ENCODE measurements around the gene KRT86.
"Not testable (repeated sequence)": the region's sequence is repeated elsewhere in the genome, so short reads cannot be mapped to it uniquely, and the experiment has no call there.

Gene KRT86

GRCh38 chr12:52280319-52280795, 5.9 kb downstream of the KRT86 start:
- DNase-seq (ENCODE audit: low read depth) = no peak
- no peak overlapping the region for H3K4me3 ChIP-seq (ENCODE audit: low read depth, low read length)
- TF ChIP-seq, protein P1, sequence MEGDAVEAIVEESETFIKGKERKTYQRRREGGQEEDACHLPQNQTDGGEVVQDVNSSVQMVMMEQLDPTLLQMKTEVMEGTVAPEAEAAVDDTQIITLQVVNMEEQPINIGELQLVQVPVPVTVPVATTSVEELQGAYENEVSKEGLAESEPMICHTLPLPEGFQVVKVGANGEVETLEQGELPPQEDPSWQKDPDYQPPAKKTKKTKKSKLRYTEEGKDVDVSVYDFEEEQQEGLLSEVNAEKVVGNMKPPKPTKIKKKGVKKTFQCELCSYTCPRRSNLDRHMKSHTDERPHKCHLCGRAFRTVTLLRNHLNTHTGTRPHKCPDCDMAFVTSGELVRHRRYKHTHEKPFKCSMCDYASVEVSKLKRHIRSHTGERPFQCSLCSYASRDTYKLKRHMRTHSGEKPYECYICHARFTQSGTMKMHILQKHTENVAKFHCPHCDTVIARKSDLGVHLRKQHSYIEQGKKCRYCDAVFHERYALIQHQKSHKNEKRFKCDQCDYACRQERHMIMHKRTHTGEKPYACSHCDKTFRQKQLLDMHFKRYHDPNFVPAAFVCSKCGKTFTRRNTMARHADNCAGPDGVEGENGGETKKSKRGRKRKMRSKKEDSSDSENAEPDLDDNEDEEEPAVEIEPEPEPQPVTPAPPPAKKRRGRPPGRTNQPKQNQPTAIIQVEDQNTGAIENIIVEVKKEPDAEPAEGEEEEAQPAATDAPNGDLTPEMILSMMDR (IDR thresholded peaks at IDR 0.05; ENCODE audit: insufficient read depth, low read depth, low read length, missing control alignments) = no peak

DNA sequence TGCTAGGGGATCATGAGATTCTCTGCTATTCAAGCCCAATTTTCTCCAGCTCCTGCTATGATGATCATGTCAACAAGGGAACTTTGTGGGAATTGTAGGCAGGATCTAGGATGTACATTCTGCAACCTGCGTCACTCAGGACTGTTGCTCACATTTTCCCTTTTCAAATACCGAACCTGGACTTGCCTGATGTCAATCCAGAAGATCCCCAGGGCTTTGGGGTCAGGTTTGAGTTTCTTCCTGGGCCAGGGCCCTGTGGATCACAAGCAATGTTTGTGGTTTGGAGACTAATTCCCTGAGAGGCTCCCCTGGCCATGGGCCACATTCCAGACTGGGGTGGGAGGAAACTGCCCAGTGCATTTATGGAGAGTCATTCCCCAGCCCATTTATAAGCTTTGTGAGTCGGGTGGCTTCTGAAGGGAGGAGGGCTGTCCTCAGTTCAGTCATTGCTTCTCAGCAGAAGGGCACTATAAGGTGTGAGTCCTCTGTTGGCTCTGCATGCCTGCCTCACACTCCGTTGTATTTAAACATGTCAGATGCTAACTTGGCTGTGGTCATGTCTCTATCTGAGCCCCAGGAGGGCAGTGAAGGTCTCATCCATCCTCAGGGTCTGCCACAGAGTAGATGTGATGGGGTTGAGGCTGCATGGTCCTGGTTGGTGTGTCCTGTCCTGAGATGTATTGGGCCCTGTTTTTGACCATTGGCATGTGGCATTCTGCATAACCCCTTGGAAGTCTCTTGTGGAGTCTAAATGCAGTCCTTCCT, 6.5 kb downstream of the KRT86 start:
- no peak for DNase-seq (ENCODE audit: low read depth)
- H3K4me3 ChIP-seq (ENCODE audit: low read depth, low read length) = no peak overlapping the region
- TF ChIP-seq, protein P1 (IDR thresholded peaks at IDR 0.05; ENCODE audit: insufficient read depth, low read depth, low read length, missing control alignments) = no peak

- TF ChIP-seq, protein P1 (IDR thresholded peaks at IDR 0.05; ENCODE audit: insufficient read depth, low read depth, low read length, missing control alignments) = no peak
- no peak overlapping the region for H3K4me3 ChIP-seq (ENCODE audit: low read depth, low read length)
- DNase-seq (ENCODE audit: low read depth) = no peak
Measured at GRCh38 chr12:52284562-52285171, 10.2 kb downstream of the KRT86 start.

GRCh38 chr12:52285172-52285745, 10.8 kb downstream of the KRT86 start:
- TF ChIP-seq, protein P1 (IDR thresholded peaks at IDR 0.05; ENCODE audit: insufficient read depth, low read depth, low read length, missing control alignments) = no peak
- H3K4me3 ChIP-seq (ENCODE audit: low read depth, low read length) = no peak overlapping the region
- DNase-seq (ENCODE audit: low read depth) = no peak

- DNase-seq (ENCODE audit: low read depth) = no peak
- H3K4me3 ChIP-seq (ENCODE audit: low read depth, low read length) = no peak overlapping the region
- TF ChIP-seq, protein P1 (IDR thresholded peaks at IDR 0.05; ENCODE audit: insufficient read depth, low read depth, low read length, missing control alignments) = no peak
Measured at GRCh38 chr12:52285851-52286530, 11.5 kb downstream of the KRT86 start.

- H3K4me3 ChIP-seq (ENCODE audit: low read depth, low read length); DNase-seq (ENCODE audit: low read depth): not testable (repeated sequence)
Measured at GRCh38 chr12:52286857-52287785, 12.7 kb downstream of the KRT86 start.

- peak; percentile 68 for DNase-seq (ENCODE audit: low read depth)
- not testable (repeated sequence) for H3K4me3 ChIP-seq (ENCODE audit: low read depth, low read length)
Measured at GRCh38 chr12:52287816-52288805, 13.7 kb downstream of the KRT86 start.

DNA sequence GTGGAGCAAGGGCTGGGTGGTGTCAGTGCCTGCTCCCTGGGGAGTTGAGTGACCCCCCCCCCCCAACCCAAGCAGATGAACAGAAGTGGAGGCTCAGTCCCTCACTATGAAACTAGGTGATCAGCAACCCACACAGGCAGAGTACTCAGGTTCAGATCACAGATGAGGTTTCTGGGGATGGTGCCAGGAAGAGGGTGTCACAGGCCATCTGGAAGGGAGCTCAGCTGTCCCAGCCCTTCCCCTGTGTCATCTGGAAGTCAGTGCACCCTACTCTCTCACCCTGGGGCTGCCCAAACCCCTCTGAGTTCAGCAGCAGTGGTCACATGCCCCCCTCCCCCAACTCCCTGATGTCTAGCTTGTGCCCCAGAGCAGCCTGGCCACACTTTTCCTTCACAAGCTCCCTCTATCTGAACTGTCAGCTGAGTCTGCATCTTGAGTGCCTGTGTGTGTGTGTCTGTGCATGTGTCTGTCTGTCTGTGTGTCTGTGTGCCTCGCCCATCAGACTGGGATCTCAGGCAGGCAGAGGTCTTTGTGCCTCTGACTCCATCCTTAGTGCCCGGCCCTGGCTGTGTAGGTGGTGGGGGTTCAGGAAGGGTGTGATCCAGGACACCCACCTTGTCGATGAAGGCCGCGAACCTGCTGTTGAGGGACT, 16.2 kb downstream of the KRT86 start:
- not testable (repeated sequence) for H3K4me3 ChIP-seq (ENCODE audit: low read depth, low read length); DNase-seq (ENCODE audit: low read depth)
